A673 (cell line): ENCODE data around the gene RPTOR. TPM values are rescaled to one million over a fixed set of nuclear protein-coding genes. Genes with fewer than 3 reads are reported as not detected.

ENCODE experiments used
- BruUV-seq: library from RNA; stranded (reverse); fragments of 400-500 nt; replicated peaks from 2 replicates; lab custom pipeline; 2021; lab: Mats Ljungman, UMichigan
- CTCF ChIA-PET: fragments of 300-600 bp; sonication (Branson Sonifier 250); formaldehyde crosslinking; loops from one replicate; lab custom pipeline; 2022; ENCODE audit warnings: antibody characterized with exemption; lab: Charles Lee
- POLR2A ChIA-PET: fragments of 300-600 bp; sonication (Branson Sonifier 250); formaldehyde crosslinking; loops from one replicate; lab custom pipeline; 2022; ENCODE audit warnings: antibody characterized with exemption; ENCODE audit not compliant: low non-redundant PET; lab: Charles Lee
- DNase-seq: peaks from one replicate; pipeline ENCODE4 v3.0.0-alpha.2; 2015; ENCODE audit warnings: low spot score
- H3K27ac ChIP-seq: fragments of 200-600 bp; sonication (generic); 2 replicates; pipeline ENCODE4 v1.5.1; 2016; ENCODE audit warnings: mixed run types, low read depth, mild to moderate bottlenecking, mixed read lengths, antibody characterized with exemption, low read length; ENCODE audit not compliant: poor library complexity, severe bottlenecking
- H3K27me3 ChIP-seq: fragments of 200-600 bp; sonication (generic); replicated peaks from 2 replicates; pipeline ENCODE4 v1.6.1; 2017; ENCODE audit warnings: mixed run types, low read depth, mild to moderate bottlenecking, mixed read lengths, antibody characterized with exemption, low read length; ENCODE audit not compliant: insufficient read depth, poor library complexity
- H3K36me3 ChIP-seq: fragments of 200-600 bp; sonication (generic); 2 replicates; pipeline ENCODE4 v1.6.1; 2016; ENCODE audit warnings: mixed run types, mild to moderate bottlenecking, mixed read lengths, antibody characterized with exemption, low read length; ENCODE audit not compliant: insufficient read depth, poor library complexity, severe bottlenecking
- H3K4me1 ChIP-seq: fragments of 200-600 bp; sonication (generic); 2 replicates; pipeline ENCODE4 v1.6.1; 2017; ENCODE audit warnings: mixed run types, mild to moderate bottlenecking, mixed read lengths, antibody characterized with exemption, low read length; ENCODE audit not compliant: insufficient read depth, poor library complexity, severe bottlenecking
- H3K4me3 ChIP-seq: fragments of 200-600 bp; sonication (generic); 2 replicates; pipeline ENCODE4 v1.5.1; 2016; ENCODE audit warnings: low read depth, mixed run types, mild to moderate bottlenecking, mixed read lengths, low read length; ENCODE audit not compliant: poor library complexity, severe bottlenecking
- H3K9me3 ChIP-seq: fragments of 200-600 bp; sonication (generic); 2 replicates; pipeline ENCODE4 v1.6.1; 2016; ENCODE audit warnings: mixed run types, low read depth, mild to moderate bottlenecking, mixed read lengths, antibody characterized with exemption, low read length; ENCODE audit not compliant: poor library complexity, severe bottlenecking
- EZH2 ChIP-seq: fragments of 200-600 bp; sonication (generic); IDR thresholded peaks from 2 replicates; pipeline ENCODE4 v1.6.1; 2017; ENCODE audit warnings: borderline replicate concordance, low read depth, mild to moderate bottlenecking, mixed read lengths, antibody characterized with exemption, low read length; ENCODE audit not compliant: poor library complexity, severe bottlenecking
- intact Hi-C: fragments of 100-400 bp; cut with micrococcal nuclease; formaldehyde crosslinking; loops from one replicate; pipeline ENCODE4 v1.10.0; 2022; ENCODE audit not compliant: unreplicated experiment
- total RNA-seq: library from RNA; stranded (reverse); gene quantifications from 2 replicates; pipeline ENCODE4 v1.2.3, GENCODE V29; 2021
- TF ChIP-seq, protein P1 (sequence below): fragments of 300-800, 200-600 bp; sonication (generic); conservative IDR thresholded peaks from 2 replicates; pipeline ENCODE4 v1.5.1; 2017; ENCODE audit warnings: low read depth, mild to moderate bottlenecking, antibody characterized with exemption, low read length, moderate library complexity, mixed read lengths

The RPTOR gene
- total RNA-seq, 1 experiment from 2014 or later: 55.2 TPM

DNA sequence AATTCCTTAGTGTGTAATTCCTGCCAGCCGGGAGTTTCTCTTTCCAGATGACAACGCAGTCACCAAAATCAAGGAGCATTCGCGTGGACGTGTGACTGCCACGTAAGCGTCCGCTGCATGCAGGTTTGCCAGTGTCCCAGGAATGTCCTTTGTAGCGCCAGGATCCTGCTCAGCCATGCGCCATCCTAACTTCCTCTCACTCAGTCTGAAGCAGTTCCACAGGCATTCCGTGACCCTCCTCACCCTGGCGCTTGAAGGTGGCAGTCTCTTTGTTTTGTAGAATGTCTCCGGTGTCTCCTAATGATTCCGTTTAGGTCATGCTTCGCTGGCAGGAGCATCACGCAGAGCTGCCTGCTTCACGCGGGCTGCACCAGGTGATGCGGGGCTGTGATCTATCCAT lies 88.6 kb downstream of the RPTOR start:
- H3K9me3 ChIP-seq: no peaks in the 10 kb centered on the region
- no peaks in the 10 kb centered on the region for H3K4me1 ChIP-seq
- H3K36me3 ChIP-seq: no peaks in the 10 kb centered on the region
- DNase-seq: no peak
- POLR2A ChIA-PET: no interaction called here
- BruUV-seq: no TSS peak
- H3K27me3 ChIP-seq: no peaks in the 10 kb centered on the region
- intact Hi-C loops: no loop called here
- CTCF ChIA-PET: no interaction called here
- H3K4me3 ChIP-seq: no peak overlapping the region
- TF ChIP-seq EZH2: no peak
- TF ChIP-seq, protein P1, sequence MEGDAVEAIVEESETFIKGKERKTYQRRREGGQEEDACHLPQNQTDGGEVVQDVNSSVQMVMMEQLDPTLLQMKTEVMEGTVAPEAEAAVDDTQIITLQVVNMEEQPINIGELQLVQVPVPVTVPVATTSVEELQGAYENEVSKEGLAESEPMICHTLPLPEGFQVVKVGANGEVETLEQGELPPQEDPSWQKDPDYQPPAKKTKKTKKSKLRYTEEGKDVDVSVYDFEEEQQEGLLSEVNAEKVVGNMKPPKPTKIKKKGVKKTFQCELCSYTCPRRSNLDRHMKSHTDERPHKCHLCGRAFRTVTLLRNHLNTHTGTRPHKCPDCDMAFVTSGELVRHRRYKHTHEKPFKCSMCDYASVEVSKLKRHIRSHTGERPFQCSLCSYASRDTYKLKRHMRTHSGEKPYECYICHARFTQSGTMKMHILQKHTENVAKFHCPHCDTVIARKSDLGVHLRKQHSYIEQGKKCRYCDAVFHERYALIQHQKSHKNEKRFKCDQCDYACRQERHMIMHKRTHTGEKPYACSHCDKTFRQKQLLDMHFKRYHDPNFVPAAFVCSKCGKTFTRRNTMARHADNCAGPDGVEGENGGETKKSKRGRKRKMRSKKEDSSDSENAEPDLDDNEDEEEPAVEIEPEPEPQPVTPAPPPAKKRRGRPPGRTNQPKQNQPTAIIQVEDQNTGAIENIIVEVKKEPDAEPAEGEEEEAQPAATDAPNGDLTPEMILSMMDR: no peak
- no peak overlapping the region for H3K27ac ChIP-seq

DNA sequence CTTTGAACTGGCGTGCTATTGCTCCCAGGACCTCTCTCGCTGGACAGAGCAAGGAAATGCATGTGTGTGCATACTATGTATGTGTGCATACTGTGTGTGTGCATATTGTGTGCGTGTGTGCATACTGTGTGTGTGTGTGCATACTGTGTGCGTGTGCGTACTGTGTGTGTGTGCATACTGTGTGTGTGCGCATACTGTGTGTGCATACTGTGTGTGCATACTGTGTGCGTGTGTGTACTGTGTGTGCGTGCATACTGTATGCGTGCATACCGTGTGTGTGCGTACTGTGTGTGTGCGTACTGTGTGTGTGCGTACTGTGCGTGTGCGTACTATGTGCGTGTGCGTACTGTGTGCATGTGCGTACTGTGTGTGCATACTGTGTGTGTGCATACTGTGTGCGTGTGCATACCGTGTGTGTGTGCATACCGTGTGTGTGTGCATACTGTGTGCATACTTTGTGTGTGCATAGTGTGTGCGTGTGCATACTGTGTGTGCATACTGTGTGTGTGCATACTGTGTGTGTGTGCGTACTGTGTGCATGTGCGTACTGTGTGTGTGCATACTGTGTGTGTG lies 89.4 kb downstream of the RPTOR start:
- CTCF ChIA-PET: no interaction called here
- no peak for TF ChIP-seq EZH2
- TF ChIP-seq, protein P1: no peak
- Histone ChIP-seq H3K4me3 (no peak overlapping the region), H3K4me1 (no peaks in the 10 kb centered on the region), H3K27ac (no peak overlapping the region), H3K36me3 (no peaks in the 10 kb centered on the region), H3K27me3 (no peaks in the 10 kb centered on the region), H3K9me3 (no peaks in the 10 kb centered on the region)
- intact Hi-C loops: no loop called here
- BruUV-seq: no TSS peak
- DNase-seq: no peak
- POLR2A ChIA-PET: no interaction called here

DNA sequence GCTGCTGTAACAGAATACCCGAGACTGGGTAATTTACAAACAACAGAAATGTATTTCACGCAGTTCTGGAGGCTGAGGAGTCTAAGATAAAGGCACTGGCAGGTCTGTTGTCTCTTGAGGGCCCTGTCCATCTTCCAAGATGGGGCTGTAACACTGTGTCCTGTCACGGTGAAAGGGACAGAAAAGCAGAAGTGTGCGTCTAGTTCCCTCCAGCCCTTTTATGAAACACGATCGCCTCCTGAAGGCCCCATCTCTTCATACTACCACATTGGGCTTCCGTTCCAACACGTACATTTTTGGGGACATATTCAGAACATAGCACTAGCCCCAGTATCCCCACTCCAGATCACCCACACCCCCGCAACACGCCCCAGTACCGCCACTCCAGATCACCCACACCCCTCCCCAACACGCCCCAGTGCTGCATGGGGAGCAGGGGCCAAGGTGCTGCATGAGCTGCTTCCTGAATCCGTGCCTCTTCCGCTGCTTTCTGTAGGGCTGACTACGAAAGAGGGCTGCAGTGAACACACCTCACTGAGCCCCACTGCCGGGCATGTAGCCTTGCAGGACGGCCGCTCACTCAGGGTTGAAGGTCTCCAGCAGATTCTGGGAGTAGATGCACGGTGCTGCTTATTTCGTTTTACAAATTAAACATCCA lies 91.9 kb downstream of the RPTOR start:
- POLR2A ChIA-PET: no interaction called here
- Histone ChIP-seq H3K4me1 (no peaks in the 10 kb centered on the region), H3K9me3 (no peaks in the 10 kb centered on the region), H3K4me3 (no peak overlapping the region), H3K27ac (no peak overlapping the region), H3K36me3 (no peaks in the 10 kb centered on the region), H3K27me3 (no peaks in the 10 kb centered on the region)
- CTCF ChIA-PET: no interaction called here
- BruUV-seq: no TSS peak
- no peak for DNase-seq
- intact Hi-C loops: no loop called here
- TF ChIP-seq EZH2: no peak
- TF ChIP-seq, protein P1: no peak
